ENCODE results near the gene PAN3.
A peak's percentile ranks its signal among the peaks of the same experiment; 100 is the strongest.

PAN3 gene

GRCh38 chr13:28321756-28322155 is 183.4 kb downstream of the PAN3 start:
- Histone ChIP-seq H3K27ac (no peak overlapping the region), H3K4me3 (no peak overlapping the region)
- TF ChIP-seq, protein P1, sequence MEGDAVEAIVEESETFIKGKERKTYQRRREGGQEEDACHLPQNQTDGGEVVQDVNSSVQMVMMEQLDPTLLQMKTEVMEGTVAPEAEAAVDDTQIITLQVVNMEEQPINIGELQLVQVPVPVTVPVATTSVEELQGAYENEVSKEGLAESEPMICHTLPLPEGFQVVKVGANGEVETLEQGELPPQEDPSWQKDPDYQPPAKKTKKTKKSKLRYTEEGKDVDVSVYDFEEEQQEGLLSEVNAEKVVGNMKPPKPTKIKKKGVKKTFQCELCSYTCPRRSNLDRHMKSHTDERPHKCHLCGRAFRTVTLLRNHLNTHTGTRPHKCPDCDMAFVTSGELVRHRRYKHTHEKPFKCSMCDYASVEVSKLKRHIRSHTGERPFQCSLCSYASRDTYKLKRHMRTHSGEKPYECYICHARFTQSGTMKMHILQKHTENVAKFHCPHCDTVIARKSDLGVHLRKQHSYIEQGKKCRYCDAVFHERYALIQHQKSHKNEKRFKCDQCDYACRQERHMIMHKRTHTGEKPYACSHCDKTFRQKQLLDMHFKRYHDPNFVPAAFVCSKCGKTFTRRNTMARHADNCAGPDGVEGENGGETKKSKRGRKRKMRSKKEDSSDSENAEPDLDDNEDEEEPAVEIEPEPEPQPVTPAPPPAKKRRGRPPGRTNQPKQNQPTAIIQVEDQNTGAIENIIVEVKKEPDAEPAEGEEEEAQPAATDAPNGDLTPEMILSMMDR (IDR thresholded peaks at IDR 0.05) = no peak
- DNase-seq (ENCODE audit: low spot score) = no peak

- TF ChIP-seq, protein P1 (IDR thresholded peaks at IDR 0.05) = no peak
- H3K4me3 ChIP-seq = no peak overlapping the region
These were observed 184.0 kb downstream of the PAN3 start for GRCh38 chr13:28322256-28322905.

GRCh38 chr13:28324181-28324789 is 185.9 kb downstream of the PAN3 start:
- Histone ChIP-seq H3K4me3 (no peak overlapping the region), H3K27ac (no peak overlapping the region)
- no peak for DNase-seq (ENCODE audit: low spot score)
- TF ChIP-seq, protein P1 (IDR thresholded peaks at IDR 0.05) = peak; percentile 45

More at GRCh38 chr13:28322256-28322905, 184.0 kb downstream of the PAN3 start:
- H3K27ac ChIP-seq = no peak overlapping the region
- no peak for DNase-seq (ENCODE audit: low spot score)

DNA sequence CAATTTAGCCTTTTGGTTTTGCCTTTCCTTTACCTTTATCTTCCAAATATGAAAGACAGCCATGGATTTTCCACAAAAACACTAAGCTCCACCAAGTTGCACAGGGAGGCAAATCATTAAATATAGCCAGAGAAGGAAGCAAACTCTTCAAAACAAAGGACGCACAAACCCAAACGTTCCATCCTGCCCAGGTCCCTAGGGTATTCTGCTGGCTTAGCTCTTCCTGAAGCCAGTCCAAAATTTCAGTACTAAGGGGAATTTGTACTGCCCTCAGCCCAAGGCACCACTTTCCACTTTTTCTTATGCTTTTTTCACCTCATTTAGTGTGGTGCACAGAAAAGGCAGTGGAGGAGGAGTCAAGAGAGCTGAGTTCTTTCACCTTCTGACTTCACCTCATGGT is 186.7 kb downstream of the PAN3 start:
- no peak overlapping the region for H3K4me3 ChIP-seq
- TF ChIP-seq, protein P1 (IDR thresholded peaks at IDR 0.05) = no peak
- DNase-seq (ENCODE audit: low spot score) = no peak
- H3K27ac ChIP-seq = no peak overlapping the region

GRCh38 chr13:28326056-28326455 is 187.7 kb downstream of the PAN3 start:
- Histone ChIP-seq H3K27ac (no peak overlapping the region), H3K4me3 (no peak overlapping the region)
- DNase-seq (ENCODE audit: low spot score) = no peak
- TF ChIP-seq, protein P1 (IDR thresholded peaks at IDR 0.05) = no peak

- TF ChIP-seq, protein P1 (IDR thresholded peaks at IDR 0.05) = no peak
- H3K27ac ChIP-seq = no peak overlapping the region
- no peak for DNase-seq (ENCODE audit: low spot score)
- H3K4me3 ChIP-seq = no peak overlapping the region
These were observed 189.3 kb downstream of the PAN3 start for GRCh38 chr13:28327373-28328270.
